ENCODE results near the gene GLT8D2. TPM values are rescaled to one million over a fixed set of nuclear protein-coding genes. Genes with fewer than 3 reads are reported as not detected.

GLT8D2 gene
- total and polyA plus RNA-seq, 2 donors (not counting 3 experiments of a cell fraction or from before 2014, with no cell fraction given) = 1.7 to 2.6 TPM

DNA sequence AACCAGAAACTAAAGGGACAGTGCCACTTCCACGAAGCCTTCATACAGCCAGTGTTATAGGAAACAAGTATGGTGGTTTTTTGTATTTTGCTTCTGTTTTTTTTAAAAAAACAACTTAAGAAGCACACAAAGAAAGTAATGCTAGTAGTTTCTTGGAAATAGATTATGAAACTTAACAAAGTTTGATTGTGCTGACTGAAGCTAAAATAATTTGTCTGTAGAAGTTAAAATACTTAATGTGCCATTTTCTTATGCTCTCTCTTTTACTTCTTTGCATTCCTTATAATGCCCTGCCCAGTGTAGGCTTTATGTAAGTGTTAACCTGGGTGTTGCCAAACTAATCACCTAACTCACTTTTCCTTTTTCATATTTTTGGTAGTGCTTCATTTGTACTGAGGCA is 30.8 kb upstream of the GLT8D2 start:
- Histone ChIP-seq H3K9ac (replicated peaks; ENCODE audit: extremely low read depth, insufficient read depth, low read length) (no peak overlapping the region), H3K9me1 (replicated peaks; ENCODE audit: control insufficient read depth, extremely low read depth, insufficient read depth, low read length) (no peaks in the 10 kb centered on the region), H3K27ac (ENCODE audit: insufficient read depth, low read depth, low read length) (no peak overlapping the region), H3K9me3 (replicated peaks; ENCODE audit: control insufficient read depth, insufficient read depth, low read length) (no peaks in the 10 kb centered on the region), H3K4me3 (replicated peaks in 1 of 3; ENCODE audit: insufficient read depth in 1 of 3, low read depth in 1 of 3, low read length in 3 of 3) (no peak overlapping the region), H3K27me3 (ENCODE audit: control insufficient read depth in 2 of 2, insufficient read depth in 2 of 2, low read length in 2 of 2) (no peaks in the 10 kb centered on the region), H2AFZ (ENCODE audit: low read depth, low read length) (no peak overlapping the region), H3K79me2 (ENCODE audit: control insufficient read depth, insufficient read depth, low read length) (peaks cover 6% of the 10 kb centered on the region), H4K20me1 (replicated peaks; ENCODE audit: control insufficient read depth, extremely low read depth, insufficient read depth, low read length) (no peaks in the 10 kb centered on the region), H3K36me3 (ENCODE audit: control insufficient read depth in 2 of 2, extremely low read depth in 1 of 2, insufficient read depth in 2 of 2, low read length in 2 of 2) (peaks cover 0 to 3% of the 10 kb centered on the region in 2 experiments), H3K4me1 (ENCODE audit: control insufficient read depth, extremely low read depth, insufficient read depth, low read length) (no peaks in the 10 kb centered on the region), H3K4me2 (ENCODE audit: insufficient read depth, low read length) (no peak overlapping the region)
- ChIA-PET CTCF (no interaction called here), POLR2A (no interaction called here)
- no peak for FAIRE-seq
- no peak for DNase-seq (ENCODE audit: low read depth, low spot score)
- dilution Hi-C loops (cut with MboI; ENCODE audit: extremely low pct_ligation_motif_present, low sequenced_read_pairs) (no loop called here), intact Hi-C loops (cut with micrococcal nuclease) (no loop called here)
- TF ChIP-seq POLR2AphosphoS5 (IDR thresholded peaks at IDR 0.05; ENCODE audit: insufficient read depth, low read depth, low read length) (no peak), POLR2A (IDR thresholded peaks at IDR 0.05; ENCODE audit: low read depth, low read length) (no peak), JUN (IDR thresholded peaks at IDR 0.05; ENCODE audit: borderline replicate concordance, insufficient read depth, insufficient read length, low read depth) (no peak), MAX (IDR thresholded peaks at IDR 0.05; ENCODE audit: insufficient read depth, insufficient read length) (no peak), GATA2 (IDR thresholded peaks at IDR 0.05; ENCODE audit: insufficient read depth, insufficient read length, low read depth, low read length) (no peak), MYC (IDR thresholded peaks at IDR 0.05; ENCODE audit: low read depth, low read length) (no peak), FOS (IDR thresholded peaks at IDR 0.05; ENCODE audit: borderline replicate concordance, insufficient read depth, low read length) (no peak), EZH2 (IDR thresholded peaks at IDR 0.05; ENCODE audit: borderline replicate concordance, low read depth, low read length, severe bottlenecking) (no peak)
- TF ChIP-seq, protein P1, sequence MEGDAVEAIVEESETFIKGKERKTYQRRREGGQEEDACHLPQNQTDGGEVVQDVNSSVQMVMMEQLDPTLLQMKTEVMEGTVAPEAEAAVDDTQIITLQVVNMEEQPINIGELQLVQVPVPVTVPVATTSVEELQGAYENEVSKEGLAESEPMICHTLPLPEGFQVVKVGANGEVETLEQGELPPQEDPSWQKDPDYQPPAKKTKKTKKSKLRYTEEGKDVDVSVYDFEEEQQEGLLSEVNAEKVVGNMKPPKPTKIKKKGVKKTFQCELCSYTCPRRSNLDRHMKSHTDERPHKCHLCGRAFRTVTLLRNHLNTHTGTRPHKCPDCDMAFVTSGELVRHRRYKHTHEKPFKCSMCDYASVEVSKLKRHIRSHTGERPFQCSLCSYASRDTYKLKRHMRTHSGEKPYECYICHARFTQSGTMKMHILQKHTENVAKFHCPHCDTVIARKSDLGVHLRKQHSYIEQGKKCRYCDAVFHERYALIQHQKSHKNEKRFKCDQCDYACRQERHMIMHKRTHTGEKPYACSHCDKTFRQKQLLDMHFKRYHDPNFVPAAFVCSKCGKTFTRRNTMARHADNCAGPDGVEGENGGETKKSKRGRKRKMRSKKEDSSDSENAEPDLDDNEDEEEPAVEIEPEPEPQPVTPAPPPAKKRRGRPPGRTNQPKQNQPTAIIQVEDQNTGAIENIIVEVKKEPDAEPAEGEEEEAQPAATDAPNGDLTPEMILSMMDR (IDR thresholded peaks at IDR 0.05; ENCODE audit: extremely low read depth in 1 of 2, insufficient read depth in 1 of 2, low read depth in 1 of 2, low read length in 2 of 2) = no peak
- no TSS peak for BruUV-seq (replicated peaks)

Measured in endothelial cell of umbilical vein (primary cell).